ENCODE data around the gene MYT1.

DNA sequence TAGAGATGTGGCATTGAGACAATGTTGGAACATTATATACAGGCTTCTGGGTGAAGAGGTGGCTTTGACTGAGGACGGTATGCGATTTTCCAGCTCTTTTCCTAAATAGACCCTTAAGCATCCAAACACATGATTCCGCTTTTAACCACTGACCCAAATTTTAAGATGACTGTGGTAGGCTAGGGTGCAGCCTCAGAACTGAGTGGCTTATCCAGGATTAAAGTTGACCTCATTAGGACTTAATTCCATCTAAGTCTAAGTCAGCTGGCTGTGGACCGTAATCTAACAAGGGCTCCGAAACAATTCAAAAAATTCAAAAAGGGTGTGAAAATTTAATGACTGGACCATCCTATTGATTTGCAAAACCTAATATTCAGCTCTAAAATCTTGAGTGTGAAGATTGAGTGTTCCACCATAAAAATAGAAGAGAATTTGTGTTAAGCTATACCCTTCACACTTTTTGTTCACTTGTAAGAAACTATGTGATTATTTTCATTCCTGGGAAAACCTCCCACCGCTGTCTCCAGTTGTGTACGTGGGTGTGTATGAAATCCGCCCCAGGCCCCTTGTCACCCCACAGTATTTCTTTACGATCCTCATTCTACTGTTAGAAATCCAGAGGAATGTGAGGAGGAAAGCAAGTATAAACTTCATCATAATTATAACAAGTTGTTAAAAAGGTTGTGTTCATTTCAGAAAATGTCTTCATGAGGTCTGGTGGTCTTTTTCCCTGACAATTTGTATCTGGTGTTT, 94.0 kb downstream of the MYT1 start:
- no peak for TF ChIP-seq PHB2 (IDR thresholded peaks at IDR 0.05; ENCODE audit: low read depth)
- TF ChIP-seq, protein P1, sequence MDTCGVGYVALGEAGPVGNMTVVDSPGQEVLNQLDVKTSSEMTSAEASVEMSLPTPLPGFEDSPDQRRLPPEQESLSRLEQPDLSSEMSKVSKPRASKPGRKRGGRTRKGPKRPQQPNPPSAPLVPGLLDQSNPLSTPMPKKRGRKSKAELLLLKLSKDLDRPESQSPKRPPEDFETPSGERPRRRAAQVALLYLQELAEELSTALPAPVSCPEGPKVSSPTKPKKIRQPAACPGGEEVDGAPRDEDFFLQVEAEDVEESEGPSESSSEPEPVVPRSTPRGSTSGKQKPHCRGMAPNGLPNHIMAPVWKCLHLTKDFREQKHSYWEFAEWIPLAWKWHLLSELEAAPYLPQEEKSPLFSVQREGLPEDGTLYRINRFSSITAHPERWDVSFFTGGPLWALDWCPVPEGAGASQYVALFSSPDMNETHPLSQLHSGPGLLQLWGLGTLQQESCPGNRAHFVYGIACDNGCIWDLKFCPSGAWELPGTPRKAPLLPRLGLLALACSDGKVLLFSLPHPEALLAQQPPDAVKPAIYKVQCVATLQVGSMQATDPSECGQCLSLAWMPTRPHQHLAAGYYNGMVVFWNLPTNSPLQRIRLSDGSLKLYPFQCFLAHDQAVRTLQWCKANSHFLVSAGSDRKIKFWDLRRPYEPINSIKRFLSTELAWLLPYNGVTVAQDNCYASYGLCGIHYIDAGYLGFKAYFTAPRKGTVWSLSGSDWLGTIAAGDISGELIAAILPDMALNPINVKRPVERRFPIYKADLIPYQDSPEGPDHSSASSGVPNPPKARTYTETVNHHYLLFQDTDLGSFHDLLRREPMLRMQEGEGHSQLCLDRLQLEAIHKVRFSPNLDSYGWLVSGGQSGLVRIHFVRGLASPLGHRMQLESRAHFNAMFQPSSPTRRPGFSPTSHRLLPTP (IDR thresholded peaks at IDR 0.05; ENCODE audit: borderline replicate concordance, extremely low read depth, insufficient read length): no peak
- TF ChIP-seq, protein P2, sequence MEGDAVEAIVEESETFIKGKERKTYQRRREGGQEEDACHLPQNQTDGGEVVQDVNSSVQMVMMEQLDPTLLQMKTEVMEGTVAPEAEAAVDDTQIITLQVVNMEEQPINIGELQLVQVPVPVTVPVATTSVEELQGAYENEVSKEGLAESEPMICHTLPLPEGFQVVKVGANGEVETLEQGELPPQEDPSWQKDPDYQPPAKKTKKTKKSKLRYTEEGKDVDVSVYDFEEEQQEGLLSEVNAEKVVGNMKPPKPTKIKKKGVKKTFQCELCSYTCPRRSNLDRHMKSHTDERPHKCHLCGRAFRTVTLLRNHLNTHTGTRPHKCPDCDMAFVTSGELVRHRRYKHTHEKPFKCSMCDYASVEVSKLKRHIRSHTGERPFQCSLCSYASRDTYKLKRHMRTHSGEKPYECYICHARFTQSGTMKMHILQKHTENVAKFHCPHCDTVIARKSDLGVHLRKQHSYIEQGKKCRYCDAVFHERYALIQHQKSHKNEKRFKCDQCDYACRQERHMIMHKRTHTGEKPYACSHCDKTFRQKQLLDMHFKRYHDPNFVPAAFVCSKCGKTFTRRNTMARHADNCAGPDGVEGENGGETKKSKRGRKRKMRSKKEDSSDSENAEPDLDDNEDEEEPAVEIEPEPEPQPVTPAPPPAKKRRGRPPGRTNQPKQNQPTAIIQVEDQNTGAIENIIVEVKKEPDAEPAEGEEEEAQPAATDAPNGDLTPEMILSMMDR (IDR thresholded peaks at IDR 0.05 in 2 of 3, conservative IDR thresholded peaks at IDR 0.05 in 1 of 3; ENCODE audit: insufficient read depth in 2 of 3, low read depth in 1 of 3, low read length in 3 of 3): no peak
- TF ChIP-seq SREBF2 (CRISPR knock-in tag; IDR thresholded peaks at IDR 0.05): no peak
- no peak for TF ChIP-seq KLF13 (tag; IDR thresholded peaks at IDR 0.05; ENCODE audit: borderline replicate concordance, low read depth)
- TF ChIP-seq, protein P3, sequence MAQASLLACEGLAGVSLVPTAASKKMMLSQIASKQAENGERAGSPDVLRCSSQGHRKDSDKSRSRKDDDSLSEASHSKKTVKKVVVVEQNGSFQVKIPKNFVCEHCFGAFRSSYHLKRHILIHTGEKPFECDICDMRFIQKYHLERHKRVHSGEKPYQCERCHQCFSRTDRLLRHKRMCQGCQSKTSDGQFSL (CRISPR knock-in tag; IDR thresholded peaks at IDR 0.05): no peak
- TF ChIP-seq, protein P3 (tag; IDR thresholded peaks at IDR 0.05): no peak
- no peak for TF ChIP-seq SP1 (CRISPR knock-in tag; IDR thresholded peaks at IDR 0.05)
- TF ChIP-seq HNRNPUL1 (IDR thresholded peaks at IDR 0.05; ENCODE audit: low read length): no peak
- TF ChIP-seq SMARCC2 (IDR thresholded peaks at IDR 0.05; ENCODE audit: low read depth): no peak
- no peak for TF ChIP-seq TCF7 (IDR thresholded peaks at IDR 0.05; ENCODE audit: borderline replicate concordance)
- TF ChIP-seq POLR2AphosphoS5 (IDR thresholded peaks at IDR 0.05; ENCODE audit: control insufficient read depth, insufficient read depth, low read depth, low read length): no peak
- TF ChIP-seq NBN (IDR thresholded peaks at IDR 0.05; ENCODE audit: low read depth): no peak
- no peak for TF ChIP-seq KDM2B (CRISPR knock-in tag; IDR thresholded peaks at IDR 0.05)
- TF ChIP-seq MXI1 (IDR thresholded peaks at IDR 0.05; ENCODE audit: low read depth, low read length): no peak
